ENCODE results near the gene ARHGAP44.
A peak's percentile ranks its signal among the peaks of the same experiment; 100 is the strongest.

Gene ARHGAP44

DNA sequence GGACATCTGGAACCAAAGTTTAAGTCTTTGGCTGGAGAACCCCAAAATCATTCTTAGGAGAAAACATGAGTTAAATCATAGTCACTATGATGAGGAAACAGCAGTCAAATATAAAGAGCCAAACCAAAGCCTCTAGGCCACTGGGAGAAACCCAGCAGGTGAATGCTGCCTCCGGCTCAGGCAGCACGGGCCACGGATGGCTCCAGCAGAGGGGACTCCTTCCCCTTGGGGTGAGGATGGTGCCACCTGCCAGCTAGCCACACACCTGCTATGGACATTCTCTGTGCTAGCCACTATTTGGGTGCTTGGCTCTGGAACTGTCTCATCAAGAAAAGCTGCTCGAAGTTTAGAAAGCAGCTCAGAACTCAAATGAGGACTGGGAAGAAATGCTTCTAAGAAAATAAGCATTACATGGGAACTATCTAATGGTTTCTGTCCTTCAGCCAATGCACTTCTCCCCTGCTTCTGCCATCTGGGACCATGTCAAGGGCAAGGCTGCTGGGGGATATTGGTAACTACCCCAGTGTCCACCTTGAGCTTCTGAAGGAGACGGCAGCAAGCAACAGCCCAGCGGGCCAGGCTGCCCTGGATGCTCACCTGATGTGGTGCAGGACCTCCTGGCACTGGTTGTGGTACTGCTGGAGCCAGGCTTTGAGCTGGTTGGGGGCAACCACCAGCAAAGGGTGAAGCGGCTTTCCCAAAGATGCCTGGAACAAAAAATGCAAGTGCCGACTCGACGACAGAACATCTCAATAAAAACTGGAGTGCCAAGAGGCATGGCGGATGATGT, 206.0 kb downstream of the ARHGAP44 start:
- DNase-seq (ENCODE audit: low read depth, low spot score) = no peak

DNA sequence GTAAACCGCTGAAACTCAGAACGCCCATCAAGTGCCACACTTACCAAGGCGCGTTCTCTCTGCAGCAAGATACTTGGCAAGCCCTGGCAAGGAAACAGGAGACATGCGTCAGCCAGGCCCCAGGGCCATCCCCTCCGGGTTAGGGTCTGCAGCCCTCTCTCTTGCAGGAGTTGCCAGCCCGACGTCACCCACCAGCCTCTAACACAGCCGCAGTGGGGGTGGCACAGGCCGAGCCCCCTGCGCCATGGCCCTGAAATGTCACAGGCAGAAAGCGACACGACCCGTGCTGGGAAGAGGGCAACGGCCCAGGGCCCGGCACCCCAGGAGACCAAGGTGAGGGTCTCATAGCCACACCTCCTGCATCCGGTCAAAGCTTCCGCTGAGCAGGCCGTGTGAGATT, 206.6 kb downstream of the ARHGAP44 start:
- DNase-seq (ENCODE audit: low read depth, low spot score) = no peak

DNA sequence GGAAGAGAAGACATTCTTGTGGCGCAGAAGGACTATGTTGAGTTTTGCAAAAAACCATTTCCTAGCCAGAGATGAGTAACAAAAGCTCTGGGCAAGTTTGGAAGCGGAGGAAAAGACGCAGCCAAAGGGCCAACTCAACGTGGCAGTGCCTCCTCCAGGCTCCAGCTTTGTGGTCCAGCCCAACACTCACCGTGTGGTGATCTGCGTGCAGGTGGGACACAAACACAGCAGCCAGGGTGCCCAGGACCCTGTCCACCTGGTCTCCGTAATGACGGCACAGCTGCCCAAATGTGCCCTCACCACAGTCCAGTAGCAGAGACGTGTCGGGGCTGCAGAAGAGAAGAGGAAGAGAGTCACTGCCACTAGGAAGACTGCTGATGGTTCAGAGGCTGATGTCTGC, 207.1 kb downstream of the ARHGAP44 start:
- no peak for DNase-seq (ENCODE audit: low read depth, low spot score)

DNA sequence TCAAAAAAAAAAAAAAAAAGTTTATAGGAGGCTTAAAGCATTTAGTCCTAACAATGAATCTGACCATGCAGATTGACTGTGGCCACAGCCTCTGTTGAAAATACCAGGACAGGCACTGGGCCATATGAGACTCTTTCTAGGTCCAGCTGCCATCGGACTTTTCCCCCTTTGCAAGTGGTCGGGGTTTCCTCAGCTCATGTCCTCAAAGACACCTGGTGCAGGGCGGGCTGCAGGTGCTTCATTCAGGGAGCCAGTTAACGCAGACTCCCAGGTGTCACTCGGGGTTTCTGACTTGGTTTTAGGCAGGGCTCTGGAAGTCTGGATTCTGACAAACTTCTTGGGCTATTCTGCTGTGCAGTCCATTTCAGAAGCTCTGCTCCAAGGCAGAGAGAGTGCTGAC, 207.6 kb downstream of the ARHGAP44 start:
- no peak for DNase-seq (ENCODE audit: low read depth, low spot score)

DNA sequence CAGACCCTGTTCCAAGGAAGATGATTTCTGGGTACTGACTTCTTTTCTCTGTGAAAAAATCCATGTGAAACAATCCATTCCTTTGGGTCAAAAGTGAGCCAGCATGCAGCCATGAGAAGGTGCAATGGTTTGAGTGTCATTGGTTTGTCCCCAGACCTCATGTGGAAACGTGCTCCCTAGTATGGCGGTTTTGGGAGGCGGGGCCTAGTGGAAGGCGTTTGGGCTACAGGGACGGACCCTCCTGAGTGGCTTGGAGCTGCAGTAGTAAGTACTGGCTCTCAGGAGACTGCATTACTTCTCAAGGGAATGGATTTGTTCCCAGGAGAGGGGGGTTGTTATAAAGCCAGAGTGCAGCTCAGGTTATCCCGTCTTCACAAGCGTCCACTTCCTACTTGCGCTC, 209.2 kb downstream of the ARHGAP44 start:
- DNase-seq (ENCODE audit: low read depth, low spot score) = no peak

DNA sequence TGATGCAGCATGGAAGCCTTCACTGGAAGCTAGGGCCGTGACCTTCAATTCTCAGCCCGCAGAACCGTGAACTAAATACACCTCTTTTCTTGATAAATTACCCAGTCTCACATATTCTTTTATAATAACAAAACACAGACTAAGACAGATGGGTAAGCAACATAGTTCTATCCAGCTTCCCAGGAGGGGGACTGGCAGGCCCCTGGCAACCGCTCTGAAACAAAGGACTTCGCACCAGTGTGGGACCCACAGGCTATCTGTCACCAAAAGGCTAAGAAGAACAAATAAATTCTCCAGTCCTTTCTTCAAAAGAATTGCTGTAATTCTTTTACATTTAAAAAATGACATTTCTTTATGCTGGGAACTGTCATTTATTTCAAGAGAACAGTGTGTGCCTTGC, 209.6 kb downstream of the ARHGAP44 start:
- no peak for DNase-seq (ENCODE audit: low read depth, low spot score)

DNA sequence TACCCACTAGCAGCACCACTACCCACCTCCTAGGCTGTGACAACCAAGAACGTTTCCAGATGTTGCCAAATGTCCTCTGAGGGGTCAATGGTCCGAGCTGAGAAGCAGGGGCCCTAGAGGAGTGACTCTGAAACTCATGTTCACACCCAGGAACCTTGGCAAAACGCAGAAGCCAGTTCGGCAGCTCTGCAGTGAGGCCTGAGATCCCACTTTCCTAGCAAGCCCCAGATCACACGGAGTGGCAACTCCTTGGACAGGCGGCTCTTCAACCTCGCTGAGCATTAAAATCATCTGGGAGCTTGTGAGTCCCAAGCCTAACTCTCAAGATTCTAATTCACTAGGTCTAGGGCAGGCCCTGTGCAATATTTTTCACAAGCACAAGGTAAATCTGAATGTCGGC, 211.3 kb downstream of the ARHGAP44 start:
- DNase-seq (ENCODE audit: low read depth, low spot score) = no peak

DNA sequence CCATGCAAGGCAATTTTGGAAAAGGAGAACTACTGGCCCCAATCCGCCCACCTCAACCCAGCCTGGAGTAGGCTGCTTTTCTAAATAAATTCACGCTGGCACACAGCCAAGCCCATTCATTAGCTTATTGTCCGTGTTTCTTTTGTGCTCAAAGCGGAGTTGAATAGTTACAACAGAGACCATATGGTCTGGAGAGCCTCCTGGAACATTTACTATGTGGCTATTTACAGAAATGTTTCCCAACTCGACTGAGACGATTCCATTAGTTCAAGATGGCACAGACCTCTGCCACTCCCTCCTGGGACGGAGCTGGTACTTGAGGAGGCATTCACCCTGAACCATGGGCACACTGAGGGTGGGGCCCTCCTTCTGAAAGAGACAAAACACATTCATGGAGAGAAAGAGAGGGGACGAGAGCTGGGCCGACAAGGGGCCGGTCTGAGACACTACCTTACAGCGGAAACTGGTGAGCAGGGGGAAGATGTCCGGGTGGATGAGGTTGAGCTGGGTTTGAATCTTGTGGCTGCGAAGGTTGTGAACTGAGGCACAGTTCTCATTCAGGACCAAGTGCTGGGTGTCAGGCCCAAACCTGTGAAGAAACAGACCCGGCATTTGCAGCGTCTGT, 212.8 kb downstream of the ARHGAP44 start:
- DNase-seq (ENCODE audit: low read depth, low spot score) = no peak

DNA sequence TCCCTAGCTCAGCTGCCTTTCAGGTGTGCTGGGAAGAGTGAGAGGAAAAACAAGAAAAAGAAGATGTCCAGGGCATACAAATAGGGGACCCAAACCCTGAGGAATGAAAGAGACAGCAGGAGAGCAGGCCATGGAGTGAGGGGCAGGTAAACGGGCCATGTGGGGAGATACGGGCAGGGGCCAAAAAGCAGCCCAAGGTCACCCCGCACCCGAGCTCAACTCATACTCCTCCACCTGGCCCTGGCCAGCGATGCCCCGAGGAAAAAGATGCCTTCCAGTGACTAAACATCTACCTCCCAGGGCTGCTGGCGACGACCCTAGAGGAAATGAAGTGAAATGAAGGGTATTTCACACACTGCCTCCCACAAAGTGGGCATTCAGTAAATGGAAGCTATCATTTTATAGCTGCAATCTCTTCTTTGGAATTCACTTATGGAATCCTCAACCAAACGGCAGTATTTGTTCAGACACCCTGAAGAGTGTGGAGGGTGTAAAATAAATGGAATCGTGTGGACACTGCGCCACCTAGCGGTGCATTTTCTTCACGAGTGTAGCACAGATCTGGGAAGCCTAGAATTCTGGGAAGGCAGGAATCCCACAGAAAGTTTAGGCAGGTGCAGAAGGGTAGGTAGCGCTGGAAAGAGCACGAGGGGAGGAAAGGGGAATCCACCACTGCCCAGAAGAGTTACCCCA, 213.6 kb downstream of the ARHGAP44 start:
- no peak for DNase-seq (ENCODE audit: low read depth, low spot score)

DNA sequence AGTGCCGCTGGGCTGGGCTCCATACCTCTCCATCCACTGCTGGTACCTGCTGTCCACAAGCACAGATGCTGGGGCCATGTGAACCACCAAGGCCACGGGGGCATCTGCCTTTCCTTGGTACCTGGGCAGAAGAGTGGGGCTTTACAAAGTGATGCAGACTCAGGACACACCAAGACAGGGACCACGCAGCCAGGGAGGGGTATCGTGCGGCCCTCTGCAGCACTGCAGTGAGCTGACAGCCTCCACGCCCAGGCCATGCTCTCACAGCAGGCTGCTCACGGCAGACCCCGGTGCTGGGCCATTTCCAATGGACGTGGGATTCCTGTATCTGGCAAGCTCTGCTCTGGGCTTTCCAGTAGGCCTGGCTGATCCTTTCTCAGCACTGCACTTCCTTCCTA, 214.2 kb downstream of the ARHGAP44 start:
- DNase-seq (ENCODE audit: low read depth, low spot score) = no peak

DNA sequence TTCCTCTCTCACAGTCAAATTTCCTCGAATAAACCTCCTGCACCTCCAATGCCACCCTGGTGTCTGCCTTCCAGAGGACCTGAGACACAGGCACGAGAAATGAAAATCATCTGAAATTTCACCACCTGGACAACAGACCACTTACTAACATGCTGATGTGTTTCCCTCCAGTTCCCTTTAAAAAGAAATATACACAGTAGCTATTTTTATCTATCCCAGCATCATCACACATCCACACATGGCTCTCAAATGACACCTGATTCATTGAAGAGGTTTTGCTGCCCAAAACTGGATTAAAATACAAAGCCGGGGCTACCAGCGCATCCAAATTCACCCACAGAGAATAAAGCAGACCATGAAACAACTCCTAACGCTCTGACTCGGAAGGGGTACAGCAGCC, 214.6 kb downstream of the ARHGAP44 start:
- DNase-seq (ENCODE audit: low read depth, low spot score) = no peak

DNA sequence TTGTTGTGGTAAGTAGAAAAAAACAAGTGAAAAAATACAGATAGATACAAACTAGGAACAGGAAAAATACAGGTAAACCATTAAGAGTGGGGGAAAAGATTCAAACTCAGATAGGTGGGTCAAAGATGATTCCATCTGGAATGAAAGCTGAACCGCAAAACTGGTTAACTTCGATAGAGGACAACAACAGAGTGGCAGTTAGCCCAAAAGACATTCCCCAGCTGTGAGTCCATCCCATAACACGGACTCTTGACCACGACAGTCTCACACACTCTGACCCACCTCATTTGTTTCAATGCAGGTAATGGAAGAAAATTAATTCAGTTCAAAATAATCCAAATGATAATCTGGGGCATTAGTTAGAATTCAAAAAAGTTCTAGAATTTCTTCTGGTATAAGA, 215.0 kb downstream of the ARHGAP44 start:
- DNase-seq (ENCODE audit: low read depth, low spot score) = no peak

DNA sequence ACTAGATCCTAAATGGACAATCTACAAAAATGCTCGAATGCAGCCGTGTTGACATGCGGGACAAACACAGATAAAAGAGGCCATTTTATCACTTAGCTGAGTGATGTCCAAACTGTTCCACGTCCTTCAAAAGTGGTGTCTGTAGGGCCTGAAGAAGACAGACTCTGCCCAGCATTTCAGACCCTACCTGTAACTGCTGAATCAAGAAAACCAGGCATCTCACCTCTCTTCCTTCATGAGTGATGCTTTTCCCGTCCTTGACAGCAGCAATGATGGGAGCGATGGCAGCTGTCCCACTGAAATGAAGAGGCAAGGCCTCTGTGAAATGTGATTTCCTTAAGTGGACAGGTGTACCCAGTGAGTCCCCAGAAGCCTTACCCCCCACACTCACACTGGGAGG, 216.2 kb downstream of the ARHGAP44 start:
- no peak for DNase-seq (ENCODE audit: low read depth, low spot score)

DNA sequence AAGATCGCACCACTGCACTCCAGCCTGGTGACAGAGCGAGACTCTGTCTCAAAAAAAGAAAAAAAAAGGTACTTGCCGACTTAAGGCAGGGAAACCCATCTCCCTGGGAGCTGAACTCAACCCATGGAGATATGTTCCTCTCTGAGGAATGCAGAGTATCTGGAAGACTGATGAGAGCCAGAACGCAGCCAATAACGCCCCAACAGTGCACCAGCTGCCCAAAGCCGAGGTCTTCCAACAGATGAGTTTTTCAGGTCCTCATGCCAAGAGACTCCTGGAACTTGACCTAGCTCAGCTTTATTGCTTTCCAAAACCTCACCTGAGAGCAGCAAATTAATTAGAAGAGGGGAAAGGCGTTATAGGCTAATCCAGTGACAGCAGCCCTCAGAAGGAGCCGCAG, 219.2 kb downstream of the ARHGAP44 start:
- DNase-seq (ENCODE audit: low read depth, low spot score) = no peak

DNA sequence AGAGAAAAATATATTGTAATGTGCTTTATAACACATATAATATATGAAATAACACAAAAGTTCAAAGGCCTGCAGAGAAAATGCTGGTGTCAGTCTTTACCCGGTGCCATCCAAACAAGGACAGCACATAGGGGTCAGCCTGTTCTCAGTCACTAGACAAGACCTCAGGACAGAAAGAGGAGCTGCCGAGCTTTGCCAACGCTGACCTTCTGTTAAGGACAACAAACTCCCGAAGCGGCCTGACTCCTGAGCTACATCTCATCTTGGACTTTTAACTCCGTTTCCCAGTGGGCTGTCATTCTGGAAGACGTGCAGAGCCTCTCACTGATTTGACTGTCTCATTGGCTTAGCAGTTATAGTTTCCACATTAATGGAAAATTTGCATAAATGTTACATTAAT, 221.7 kb downstream of the ARHGAP44 start:
- no peak for DNase-seq (ENCODE audit: low read depth, low spot score)

DNA sequence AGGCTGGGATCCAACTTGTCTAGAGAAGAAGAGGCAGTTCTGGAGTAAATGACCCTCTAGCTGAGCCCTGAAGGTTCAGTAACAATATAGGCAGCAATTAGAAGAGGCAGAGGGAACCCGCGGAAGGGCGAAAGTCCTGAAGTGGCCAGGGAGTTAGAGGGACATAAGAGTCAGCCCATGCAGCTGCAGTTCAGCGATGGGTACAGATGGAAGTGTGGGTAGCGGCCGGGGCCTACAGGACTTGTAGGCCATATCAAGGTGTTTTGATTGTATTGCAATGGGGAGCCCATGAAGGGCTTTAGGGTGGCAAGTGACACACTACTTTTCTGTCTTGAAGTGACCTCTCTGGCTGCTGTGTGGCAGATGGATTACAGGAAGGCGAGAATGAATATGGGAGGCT, 225.5 kb downstream of the ARHGAP44 start:
- no peak for DNase-seq (ENCODE audit: low read depth, low spot score)

DNA sequence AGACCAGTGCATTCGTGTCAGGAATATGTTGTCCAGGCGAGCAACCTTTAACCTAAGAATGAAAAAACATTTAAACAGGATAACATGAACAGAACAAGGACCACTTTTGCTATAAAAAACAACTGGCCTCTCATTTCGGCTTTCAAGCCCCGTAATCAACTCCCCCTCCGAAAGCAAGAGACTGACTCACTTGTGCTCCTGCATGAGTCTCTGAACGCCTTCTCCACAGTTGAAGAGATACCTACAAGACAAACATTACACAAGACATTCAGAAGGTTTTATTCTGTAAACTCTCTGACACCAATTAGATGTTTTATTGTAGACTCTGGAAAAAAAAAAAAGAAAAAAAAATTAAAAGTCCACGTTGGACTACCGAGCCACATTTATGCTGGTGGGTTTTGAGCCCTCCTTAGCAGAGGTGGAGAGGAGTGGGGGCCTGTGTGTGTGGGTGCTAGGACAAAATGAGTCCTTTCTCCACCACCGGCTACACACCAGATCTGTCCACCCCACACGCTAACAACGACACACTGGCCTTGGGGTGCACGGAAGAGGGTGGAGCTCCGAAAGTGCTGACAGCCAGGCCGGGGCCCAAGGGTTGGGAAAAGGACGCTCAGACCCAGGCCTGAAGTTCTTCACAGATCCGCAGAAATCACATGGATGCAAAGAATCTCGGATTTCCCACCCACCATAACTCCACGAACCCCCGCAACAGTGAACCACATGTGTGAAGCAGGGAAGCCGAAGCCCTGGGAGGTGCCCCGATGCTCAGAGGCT, 227.8 kb downstream of the ARHGAP44 start:
- no peak for DNase-seq (ENCODE audit: low read depth, low spot score)

DNA sequence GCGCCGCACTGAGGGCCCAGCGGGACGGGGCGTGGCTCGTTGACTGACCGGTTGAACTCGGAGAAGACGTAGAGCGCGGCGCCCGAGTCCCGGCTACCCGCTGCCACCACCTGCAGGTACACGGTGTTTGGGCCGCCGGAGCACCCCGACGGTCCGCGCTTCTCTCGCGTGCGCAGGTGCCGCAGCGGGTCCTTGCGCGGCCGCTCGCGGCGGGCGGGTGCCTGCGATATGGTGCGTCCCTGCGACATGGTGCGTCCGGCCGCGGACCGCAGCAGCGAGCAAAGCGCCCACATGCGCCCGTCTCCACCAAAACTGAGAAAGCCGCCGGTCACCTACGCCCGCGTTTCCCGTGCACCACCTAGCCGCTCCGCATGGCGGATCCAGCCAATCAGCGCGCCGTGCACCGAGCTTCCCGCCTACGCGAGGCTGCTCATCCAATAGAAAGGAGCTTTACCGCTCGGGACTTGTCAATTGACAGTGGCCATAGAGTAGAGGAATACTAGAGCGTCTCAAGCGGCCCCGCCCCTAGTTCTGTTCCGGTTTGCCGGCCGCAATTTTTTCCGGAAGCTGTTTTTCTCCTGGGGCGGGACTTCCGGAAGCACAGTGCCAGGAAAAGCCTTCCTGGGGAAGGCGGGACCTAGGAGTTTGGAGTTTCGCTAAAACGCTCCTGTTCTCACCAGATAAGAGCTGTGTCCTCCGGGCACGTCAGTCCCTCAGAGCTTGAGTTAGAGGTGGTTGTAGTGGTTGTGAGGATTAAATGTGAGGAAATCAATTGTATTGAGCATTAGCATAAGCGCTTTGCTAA, 228.6 kb downstream of the ARHGAP44 start, which contains the start of gene ELAC2:
Gene ELAC2, minus strand, starts transcription at position 373 of the 805 bp plus-strand sequence. Its CDS starts 80 bp downstream, at position 293.
- peak; percentile 91 for DNase-seq (ENCODE audit: low read depth, low spot score)

DNA sequence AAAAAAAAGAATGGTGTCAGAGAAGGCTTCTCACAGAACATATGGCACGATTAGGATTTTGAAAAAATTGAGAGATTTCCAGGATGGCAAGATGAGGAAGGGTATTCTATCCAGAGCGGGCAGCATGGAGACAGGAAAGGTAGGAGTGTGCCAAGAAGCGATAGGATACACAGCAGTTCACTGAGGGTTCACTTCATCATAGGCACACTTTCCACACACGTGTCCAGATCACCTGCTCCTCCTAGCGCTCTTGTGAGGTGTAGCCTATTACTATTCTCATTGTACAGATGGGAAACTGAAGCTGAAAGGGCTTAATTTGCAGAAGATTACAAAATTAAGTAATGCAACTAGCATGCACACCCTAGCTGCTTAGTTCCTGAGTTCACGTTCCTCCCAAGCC, 234.7 kb downstream of the ARHGAP44 start:
- no peak for DNase-seq (ENCODE audit: low read depth, low spot score)

DNA sequence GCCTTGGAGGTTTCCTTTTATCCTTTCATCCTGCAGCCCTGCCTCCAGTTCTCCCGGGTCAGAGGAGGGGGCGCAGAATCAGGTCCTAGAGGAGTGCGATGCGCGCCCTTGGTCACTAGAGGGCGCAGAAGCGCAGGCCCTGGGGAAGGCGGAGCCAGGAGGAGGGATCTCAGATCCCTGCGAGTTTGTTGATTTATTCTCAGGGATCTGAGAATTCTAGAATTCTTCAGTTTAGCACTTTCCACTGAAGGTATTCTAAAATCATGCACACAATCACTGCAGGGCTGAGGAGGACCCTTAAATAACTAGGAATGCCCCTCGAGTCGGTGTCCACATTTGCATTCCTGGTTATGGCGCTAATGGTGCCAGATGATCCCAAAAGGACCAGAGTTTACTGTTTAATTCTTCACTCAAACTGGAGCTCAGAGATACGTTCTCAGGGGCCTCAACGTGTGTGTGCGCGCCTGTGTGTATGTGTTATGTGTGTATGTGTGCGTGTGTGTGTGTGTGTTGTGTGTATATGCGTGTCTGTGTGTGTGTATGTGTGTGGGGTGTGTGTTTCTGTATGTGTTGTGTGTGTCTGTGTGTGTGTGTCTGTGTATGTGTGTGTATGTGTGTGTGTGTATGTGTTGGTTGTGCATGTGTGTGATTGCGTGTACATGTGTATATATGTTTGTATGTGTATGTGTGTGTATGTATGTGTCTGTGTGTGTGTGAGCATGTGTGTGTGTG, 235.4 kb downstream of the ARHGAP44 start:
- DNase-seq (ENCODE audit: low read depth, low spot score) = no peak

DNA sequence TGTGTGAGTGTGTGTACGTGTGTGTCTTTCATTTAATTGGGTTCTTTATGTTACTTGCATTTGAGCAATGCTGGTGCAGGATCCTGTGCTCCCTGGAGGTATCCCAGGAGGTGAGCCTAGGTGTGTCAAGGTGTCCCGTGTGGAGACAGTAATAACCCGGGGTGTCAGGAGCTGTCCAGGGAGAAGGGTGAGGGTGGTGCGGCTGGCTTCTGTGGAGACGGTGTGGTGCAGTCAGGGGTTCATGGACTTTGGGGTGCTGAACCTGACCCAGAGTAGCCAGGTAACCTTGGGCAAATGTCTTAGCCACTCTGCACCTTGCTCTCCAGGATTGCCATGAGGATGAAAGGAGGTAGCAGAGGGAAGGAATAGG, 235.9 kb downstream of the ARHGAP44 start:
- no peak for DNase-seq (ENCODE audit: low read depth, low spot score)
